GM19238 (cell line): ENCODE results near the gene DCPS.

Source experiments
- DNase-seq: peaks from one replicate; pipeline ENCODE4 v3.0.0; 2011; ENCODE audit warnings: low spot score; ENCODE audit not compliant: insufficient read length

Gene DCPS

DNA sequence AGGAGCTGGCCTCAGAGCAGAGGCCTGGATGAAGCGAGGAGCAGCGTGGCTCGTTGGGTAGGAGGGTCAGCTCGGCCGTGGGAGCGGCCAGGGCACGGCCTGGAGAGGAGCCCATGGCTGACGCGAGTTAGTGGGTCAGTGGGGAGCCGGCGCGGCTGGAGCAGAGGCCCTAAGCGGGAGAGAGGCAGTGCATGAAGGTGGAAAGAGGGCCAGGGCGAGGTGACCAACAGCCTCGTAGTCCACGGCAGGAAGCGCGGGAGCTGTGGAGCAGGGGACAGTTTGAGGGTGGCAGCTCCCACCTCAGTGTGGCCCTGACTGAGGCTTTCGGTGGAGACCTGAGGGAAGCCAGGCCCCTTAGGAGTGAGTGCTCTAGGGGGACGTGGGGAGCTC lies 24.1 kb downstream of the DCPS start:
- no peak for DNase-seq

- no peak for DNase-seq
Observed at GRCh38 chr11:126328444-126328843, 24.6 kb downstream of the DCPS start.

- no peak for DNase-seq
Observed at GRCh38 chr11:126328938-126329643, 25.2 kb downstream of the DCPS start.

- DNase-seq = no peak
Observed at GRCh38 chr11:126329644-126330211, 25.9 kb downstream of the DCPS start.

GRCh38 chr11:126331286-126331685 lies 27.4 kb downstream of the DCPS start:
- DNase-seq = no peak

DNA sequence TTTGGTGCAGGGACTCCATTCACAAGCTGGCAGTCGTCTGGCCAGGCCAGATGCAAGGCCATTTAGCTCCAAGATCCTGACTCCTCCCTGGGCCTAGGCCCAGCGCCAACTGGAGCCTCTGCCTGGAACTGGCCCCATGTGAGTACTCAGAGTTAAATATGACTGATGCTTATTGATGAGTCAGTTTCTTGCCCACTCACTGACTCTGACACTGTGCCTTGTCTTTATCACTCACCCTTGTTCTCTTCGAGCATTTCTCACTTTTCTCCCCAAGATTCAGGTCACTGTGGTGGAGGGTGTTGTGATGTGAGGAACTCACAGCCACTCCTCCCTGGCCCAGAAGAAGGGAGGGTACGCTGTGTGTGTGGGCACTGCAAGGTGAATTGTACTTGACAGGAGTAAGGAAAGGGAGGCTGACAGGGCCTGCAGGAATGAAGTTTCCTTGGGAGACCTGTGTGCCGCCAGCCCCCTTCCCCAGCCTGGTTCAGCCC lies 28.4 kb downstream of the DCPS start:
- DNase-seq = no peak

GRCh38 chr11:126333142-126333541 lies 29.3 kb downstream of the DCPS start:
- DNase-seq = no peak

- DNase-seq = no peak
Observed at GRCh38 chr11:126334659-126335462, 31.0 kb downstream of the DCPS start.

DNA sequence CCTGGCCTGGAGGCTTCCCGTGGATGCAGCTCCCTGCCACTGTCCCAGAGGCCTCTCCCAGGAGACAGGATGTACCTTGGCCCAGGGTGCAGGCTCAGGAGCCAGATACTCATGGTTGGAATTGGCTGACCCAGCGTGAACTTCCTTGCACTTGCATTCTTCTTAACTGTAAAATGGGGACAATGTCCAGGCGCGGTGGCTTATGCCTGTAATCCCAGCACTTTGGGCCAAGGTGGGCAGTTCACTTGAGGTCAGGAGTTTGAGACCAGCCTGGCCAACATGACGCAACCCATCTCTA lies 31.6 kb downstream of the DCPS start:
- no peak for DNase-seq

DNA sequence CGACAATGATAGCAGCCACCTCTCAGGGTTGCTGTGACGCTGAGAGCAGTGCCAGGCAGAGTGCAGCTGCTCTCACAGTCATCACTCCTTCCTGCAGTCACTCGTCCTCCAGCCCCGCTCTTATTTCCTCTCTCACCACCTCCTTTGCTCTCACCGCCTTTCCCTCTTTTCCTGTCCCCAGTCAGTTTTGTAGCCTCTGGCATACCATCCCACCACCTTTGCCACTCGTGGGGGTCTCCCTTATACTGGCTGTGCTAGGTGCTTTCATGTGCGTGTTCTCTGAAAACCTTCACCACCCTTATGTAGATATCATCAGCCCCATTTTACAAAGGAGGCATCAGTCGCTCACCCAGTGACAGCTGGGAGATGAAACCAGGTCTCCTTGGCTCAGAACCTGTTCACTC lies 32.3 kb downstream of the DCPS start:
- no peak for DNase-seq

DNA sequence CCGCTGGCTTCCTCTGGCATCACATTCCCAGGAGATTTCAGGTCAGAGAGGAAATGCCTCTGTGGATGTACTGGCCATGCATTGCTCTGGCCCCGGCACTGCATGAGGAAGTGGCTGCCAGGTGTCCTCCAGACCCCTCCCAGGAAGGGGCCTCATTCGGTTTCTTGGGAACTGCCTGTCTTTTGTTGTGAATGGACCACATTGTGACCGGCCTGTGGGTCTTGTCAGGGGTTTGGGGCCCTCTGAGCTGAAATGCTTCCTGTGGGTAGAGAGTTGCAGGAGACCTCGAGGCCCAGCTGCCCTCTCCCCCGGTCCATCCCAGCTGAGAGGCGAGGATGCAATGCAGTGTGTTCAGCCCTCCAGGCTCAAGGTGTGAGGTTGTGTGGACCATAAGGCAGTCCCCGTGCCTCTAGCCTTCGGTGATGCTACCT lies 32.8 kb downstream of the DCPS start:
- no peak for DNase-seq

DNA sequence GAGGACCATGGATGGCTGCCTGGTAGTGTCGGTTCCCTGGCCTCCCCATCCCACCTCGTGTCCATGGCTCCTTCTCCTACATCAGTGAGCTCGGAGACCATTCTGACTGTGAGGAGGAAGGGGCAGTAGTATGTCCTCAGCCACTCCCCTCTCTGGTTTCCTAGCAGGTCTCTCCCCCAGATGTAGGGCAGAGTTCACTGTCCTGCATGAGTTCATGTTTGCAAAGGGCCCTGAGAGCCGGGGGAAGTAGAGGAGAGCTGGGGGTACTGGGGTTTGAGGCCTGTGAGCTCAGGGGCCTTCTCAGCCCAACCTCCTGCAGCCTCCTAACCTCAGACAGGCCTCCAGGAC lies 33.2 kb downstream of the DCPS start:
- no peak for DNase-seq

DNA sequence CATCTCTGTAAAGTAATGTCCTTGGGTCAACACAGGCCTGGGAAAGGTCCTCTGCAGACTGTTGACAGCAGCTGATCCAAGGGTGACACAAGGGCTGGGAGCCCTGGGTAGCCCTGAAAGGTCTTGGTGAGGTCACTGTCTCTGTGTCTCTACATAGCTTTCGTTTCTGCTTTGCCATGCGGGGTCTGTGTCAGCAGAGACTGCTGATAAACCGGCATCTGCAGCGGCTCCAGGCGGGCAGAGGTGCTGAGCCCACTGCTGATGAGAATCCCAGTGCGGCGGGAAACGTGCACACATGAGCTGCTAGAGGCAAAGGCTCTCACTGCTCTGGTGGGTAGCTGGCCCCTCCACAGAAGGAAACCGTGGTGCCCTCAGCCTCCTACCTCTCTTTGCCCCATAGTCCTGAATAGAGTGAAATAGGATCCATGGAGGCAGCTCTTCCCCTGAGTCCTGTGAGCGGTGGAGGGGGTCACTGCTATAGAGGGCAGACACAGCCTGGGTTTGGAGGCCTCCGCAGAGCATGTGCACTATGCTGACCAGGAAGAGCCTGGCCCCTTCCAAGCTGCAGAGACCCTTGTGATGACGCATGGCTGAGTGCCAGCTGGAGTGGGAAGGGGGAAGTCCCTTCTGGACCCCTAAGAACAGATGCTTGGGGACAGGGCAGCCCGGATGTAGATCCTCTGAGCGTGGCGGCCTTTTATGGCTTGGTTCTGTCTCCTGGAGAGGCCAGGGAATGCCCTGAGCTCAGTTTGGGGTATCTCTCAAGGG lies 33.8 kb downstream of the DCPS start:
- no peak for DNase-seq

DNA sequence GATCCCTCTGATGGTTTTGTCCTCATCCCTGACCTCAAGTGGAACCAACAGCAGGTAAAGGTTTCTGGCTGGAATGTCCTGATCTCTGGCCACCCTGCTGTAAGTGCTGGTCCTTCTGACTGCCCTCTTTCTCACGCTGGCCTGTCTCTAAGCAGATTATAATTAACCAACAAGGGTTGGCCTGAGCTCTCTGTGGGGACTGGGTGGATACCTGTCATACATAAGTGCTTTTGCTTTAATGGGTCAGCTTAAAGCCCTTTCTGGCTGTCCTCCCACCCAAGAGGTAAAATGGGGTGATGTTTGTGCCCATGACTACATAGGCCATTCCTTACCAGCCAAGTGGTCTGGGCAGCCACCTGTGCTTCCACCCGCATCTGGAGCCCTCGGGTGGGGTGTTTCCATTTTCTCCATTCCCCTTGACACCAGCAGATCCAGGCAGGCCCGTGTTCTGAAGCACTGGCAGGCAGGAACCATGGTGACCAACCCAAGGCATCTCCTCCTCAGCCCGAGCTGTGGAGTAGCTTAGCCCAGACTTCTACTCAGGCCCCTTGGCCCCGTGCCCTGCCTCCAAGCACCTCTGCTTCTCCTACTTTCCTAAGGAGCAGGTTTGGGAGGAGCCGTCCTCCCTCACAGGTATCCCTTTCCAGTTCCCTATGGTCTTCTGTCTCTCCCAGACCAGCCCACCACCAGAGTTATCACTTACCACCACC lies 34.6 kb downstream of the DCPS start:
- DNase-seq = no peak

GRCh38 chr11:126339073-126339862 lies 35.4 kb downstream of the DCPS start:
- DNase-seq = no peak

- no peak for DNase-seq
Observed at GRCh38 chr11:126339863-126340434, 36.1 kb downstream of the DCPS start.

DNA sequence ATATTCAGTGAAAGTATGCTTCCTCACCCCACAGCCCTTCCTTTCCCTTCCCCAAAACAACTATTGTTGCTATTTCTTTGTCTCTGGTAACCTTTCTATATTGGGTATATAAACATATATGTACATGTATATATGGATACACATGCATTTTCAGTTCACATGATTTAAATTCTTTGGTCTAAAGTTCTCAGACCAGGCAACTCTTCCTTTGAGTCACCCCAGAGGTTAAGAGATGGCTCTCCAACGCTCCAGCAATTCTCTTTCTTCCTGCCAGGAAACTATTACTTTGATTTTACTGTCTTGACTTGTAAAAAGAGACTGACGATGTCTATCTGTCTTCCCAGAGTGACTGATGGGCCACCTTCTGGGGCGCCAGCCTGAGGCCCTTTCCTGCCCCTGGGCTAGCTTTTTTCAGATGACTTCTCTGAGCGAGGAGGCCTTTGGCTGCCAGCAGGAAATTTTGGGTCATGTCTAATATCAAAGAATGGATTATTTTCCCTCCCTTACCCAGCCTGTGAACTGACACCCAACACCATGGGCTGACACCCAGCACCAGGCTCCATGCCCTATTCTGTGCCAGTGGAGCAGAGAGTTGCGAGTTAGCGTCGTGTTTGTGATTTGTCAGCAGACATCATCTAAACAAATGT lies 37.2 kb downstream of the DCPS start:
- DNase-seq = no peak

GRCh38 chr11:126341760-126342161 lies 37.9 kb downstream of the DCPS start:
- no peak for DNase-seq

GRCh38 chr11:126343051-126343450 lies 39.2 kb downstream of the DCPS start:
- DNase-seq = no peak
